ENCODE data around the gene ADH1A.

Gene ADH1A

DNA sequence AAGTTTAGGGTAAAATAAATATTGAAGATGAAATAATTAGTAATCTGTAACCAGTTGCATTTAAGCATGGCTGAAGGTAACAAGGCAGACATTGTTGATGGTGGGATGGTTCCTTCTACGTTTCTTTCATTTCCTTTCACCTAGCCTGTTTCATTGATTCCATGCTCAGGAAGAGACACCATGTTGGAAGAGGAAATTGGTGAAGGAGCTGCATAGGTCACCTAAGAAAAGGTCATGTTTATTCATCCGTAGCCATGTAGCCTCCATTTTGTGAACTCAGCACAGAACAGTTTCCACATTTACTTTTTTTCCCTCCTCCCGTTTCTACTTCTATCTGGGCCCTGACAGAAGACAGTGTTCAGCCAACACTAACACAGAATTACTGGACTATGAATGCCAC, 26.6 kb upstream of the ADH1A start:
- H3K4me1 ChIP-seq (ENCODE audit: insufficient read depth, low read length) = peaks cover 8% of the 10 kb centered on the region; the same call in 1 of the 2 replicates
- H3K36me3 ChIP-seq (ENCODE audit: insufficient read depth, low read depth, low read length) = no peaks in the 10 kb centered on the region
- no peak overlapping the region for H3K4me3 ChIP-seq (ENCODE audit: low read length)
- H3K9ac ChIP-seq (ENCODE audit: low read depth, low read length) = no peak overlapping the region
- no peaks in the 10 kb centered on the region for H3K27me3 ChIP-seq (ENCODE audit: insufficient read depth, low read length)
- H3K27ac ChIP-seq (ENCODE audit: low read length) = no peak overlapping the region
- no peaks in the 10 kb centered on the region for H3K9me3 ChIP-seq (ENCODE audit: insufficient read depth, low read depth, low read length)

DNA sequence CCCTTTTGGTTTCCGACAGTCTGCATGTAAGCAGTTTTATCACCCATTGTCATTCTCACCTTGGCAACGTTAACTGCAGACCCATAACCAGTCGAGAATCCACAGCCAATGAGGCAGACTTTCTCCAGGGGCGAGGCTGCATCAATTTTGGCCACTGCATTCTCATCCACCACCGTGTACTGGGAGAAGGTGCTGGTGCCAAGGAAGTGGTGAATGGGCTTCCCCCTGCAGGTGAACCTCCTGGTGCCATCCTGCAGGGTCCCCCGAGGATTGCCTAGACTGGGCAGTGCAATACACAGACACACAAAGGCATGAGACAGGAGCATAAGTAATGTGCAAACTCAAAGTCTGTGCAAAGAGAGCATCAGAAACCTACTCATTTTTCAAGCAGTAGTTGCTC, 25.1 kb upstream of the ADH1A start:
- no peaks in the 10 kb centered on the region for H3K36me3 ChIP-seq (ENCODE audit: insufficient read depth, low read depth, low read length)
- no peaks in the 10 kb centered on the region for H3K27me3 ChIP-seq (ENCODE audit: insufficient read depth, low read length)
- no peaks in the 10 kb centered on the region; the same call in 1 of the 2 replicates for H3K4me1 ChIP-seq (ENCODE audit: insufficient read depth, low read length)
- H3K4me3 ChIP-seq (ENCODE audit: low read length) = no peak overlapping the region
- no peaks in the 10 kb centered on the region for H3K9me3 ChIP-seq (ENCODE audit: insufficient read depth, low read depth, low read length)
- no peak overlapping the region for H3K27ac ChIP-seq (ENCODE audit: low read length)
- no peak overlapping the region for H3K9ac ChIP-seq (ENCODE audit: low read depth, low read length)

DNA sequence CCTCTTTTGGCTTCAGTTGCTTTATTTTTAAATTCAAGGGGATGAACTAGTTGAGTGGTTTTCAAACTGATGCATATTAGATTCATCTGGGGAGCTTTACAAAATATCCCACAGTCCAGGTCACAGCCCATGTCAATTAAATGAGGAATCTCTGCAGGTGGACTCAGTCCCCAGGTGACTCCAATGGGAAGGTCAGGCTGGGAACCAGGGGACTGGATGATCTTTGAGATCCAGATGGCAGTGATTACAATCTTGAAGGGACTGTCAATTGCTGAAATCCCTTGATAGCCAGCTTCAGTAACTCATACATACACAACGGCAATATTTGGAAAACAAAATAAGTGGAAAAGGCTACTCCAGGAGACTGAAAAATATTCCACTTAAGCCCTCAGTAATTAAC, 23.4 kb upstream of the ADH1A start:
- Histone ChIP-seq H3K27ac (ENCODE audit: low read length) (no peak overlapping the region), H3K36me3 (ENCODE audit: insufficient read depth, low read depth, low read length) (no peaks in the 10 kb centered on the region), H3K9ac (ENCODE audit: low read depth, low read length) (no peak overlapping the region)

DNA sequence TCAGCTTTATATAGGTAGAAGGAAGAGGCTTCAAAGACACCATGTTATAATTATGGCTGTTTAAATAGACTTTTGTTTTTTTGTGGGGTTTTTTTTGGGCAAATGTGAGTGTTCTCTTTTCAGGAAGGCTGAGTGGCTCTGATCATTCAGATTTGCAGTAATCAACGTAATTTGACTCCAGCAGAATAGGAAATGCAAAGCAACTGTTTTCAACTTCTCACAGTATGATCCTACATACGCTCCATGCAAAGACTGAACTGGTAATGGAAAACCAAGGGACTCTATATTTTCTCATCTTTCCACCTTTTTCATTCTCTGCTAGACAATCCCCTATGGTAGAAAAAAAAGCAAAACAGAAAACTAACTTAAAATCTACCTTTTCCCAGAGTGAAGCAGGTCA, 19.6 kb upstream of the ADH1A start:
- H3K27ac ChIP-seq (ENCODE audit: low read length) = no peak overlapping the region
- no peaks in the 10 kb centered on the region for H3K36me3 ChIP-seq (ENCODE audit: insufficient read depth, low read depth, low read length)
- no peaks in the 10 kb centered on the region for H3K27me3 ChIP-seq (ENCODE audit: insufficient read depth, low read length)
- no peak overlapping the region for H3K4me3 ChIP-seq (ENCODE audit: low read length)
- H3K9me3 ChIP-seq (ENCODE audit: insufficient read depth, low read depth, low read length) = no peaks in the 10 kb centered on the region
- H3K4me1 ChIP-seq (ENCODE audit: insufficient read depth, low read length) = peaks cover 14% of the 10 kb centered on the region
- H3K9ac ChIP-seq (ENCODE audit: low read depth, low read length) = no peak overlapping the region

More for the DNA sequence above, 23.4 kb upstream of the ADH1A start:
- Histone ChIP-seq H3K27me3 (ENCODE audit: insufficient read depth, low read length) (no peaks in the 10 kb centered on the region), H3K4me1 (ENCODE audit: insufficient read depth, low read length) (peaks cover 14% of the 10 kb centered on the region), H3K4me3 (ENCODE audit: low read length) (no peak overlapping the region), H3K9me3 (ENCODE audit: insufficient read depth, low read depth, low read length) (no peaks in the 10 kb centered on the region)

DNA sequence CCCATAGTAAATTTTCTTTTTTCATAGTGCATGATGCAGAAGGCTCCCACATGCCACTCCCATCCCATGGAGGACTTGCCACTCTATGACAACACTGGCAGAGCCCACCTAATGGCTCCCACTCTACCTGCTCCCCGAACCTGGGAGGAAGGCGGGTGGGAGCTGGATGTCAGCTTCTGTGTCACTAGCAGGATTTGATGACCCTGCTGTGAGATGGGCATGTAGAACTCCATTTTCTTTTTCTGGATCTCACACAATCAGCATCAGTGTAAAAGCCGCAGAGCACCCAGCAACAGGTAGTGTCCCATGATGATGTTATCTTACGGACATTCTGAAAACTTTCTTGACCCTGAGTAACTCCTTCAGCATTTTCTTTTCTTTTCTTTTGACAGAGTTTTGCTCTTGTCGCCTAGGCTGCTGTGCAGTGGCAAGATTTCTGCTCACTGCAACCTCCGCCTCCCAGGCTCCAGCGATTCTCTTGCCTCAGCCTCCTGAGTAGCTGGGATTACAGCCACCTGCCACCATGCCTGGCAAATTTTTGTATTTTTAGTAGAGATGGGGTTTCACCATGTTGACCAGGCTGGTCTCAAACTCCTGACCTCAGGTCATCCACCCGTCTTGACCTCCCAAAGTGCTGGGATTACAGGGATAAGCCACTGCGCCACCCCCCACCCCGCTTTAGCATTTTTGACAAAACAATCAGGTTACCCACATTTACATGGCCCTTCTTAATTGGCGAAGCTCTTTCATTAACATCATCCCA, 15.0 kb upstream of the ADH1A start:
- no peaks in the 10 kb centered on the region for H3K9me3 ChIP-seq (ENCODE audit: insufficient read depth, low read depth, low read length)
- H3K4me3 ChIP-seq (ENCODE audit: low read length) = no peak overlapping the region
- H3K27ac ChIP-seq (ENCODE audit: low read length) = no peak overlapping the region
- no peaks in the 10 kb centered on the region for H3K36me3 ChIP-seq (ENCODE audit: insufficient read depth, low read depth, low read length)
- H3K27me3 ChIP-seq (ENCODE audit: insufficient read depth, low read length) = no peaks in the 10 kb centered on the region
- H3K9ac ChIP-seq (ENCODE audit: low read depth, low read length) = no peak overlapping the region
- H3K4me1 ChIP-seq (ENCODE audit: insufficient read depth, low read length) = peaks cover 14% of the 10 kb centered on the region

DNA sequence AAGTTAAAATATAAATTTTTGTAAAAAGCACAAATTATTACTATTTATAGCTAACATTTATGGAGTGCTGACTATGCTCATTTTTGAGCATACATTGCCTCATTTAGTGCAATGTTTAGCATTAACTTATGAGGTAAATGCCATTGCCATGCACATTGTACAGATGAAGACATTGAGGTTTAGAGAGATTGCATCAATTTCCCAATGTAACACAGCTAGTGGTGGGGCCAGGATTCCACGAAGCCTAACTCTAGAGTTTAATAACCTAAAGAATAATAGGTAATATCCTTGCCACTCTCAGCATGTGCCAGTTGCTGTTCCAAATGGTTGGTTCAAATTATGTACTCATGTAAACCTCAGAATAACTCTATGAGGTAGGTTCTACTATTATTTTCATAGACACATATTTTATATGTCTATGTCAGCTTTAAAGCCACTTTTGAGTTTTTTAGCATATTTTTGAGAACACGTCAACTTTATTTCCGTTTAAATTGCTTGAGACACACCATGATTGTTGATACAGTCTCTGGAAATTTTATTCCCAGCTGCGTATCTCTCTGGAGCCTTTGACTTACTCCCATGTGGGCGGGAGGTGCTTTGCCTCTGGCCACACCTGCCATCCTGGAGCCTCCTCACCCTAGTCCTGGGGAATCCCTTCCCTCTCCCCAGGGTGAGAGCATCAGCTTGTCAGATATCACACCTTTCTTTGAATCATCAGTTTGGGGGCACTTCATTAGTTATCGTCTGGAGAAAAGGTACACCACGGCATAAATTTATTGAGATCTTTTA, 10.8 kb upstream of the ADH1A start:
- no peak overlapping the region for H3K27ac ChIP-seq (ENCODE audit: low read length)
- no peaks in the 10 kb centered on the region for H3K36me3 ChIP-seq (ENCODE audit: insufficient read depth, low read depth, low read length)
- no peaks in the 10 kb centered on the region; the same call in 1 of the 2 replicates for H3K9me3 ChIP-seq (ENCODE audit: insufficient read depth, low read depth, low read length)
- no peaks in the 10 kb centered on the region for H3K4me1 ChIP-seq (ENCODE audit: insufficient read depth, low read length)
- H3K4me3 ChIP-seq (ENCODE audit: low read length) = no peak overlapping the region
- no peaks in the 10 kb centered on the region for H3K27me3 ChIP-seq (ENCODE audit: insufficient read depth, low read length)
- no peak overlapping the region for H3K9ac ChIP-seq (ENCODE audit: low read depth, low read length)

DNA sequence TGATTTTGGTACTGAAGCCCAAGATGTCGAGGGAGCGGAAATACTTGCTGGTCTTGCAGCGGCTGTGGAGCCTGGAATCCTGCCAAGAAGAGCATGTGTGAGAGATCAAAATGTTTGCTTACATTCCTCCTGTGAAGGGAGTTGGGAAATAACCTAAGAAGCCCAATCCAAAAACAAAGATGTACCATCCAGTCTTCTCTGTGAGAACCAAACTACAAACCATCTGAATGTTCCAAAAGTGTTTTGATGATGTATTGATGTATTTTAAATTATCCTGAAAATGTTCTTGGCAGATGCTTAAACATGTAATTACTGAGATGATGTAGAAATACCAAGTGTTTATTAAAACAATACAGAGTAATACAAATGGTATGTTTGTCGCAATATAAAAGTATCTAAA, 10.1 kb upstream of the ADH1A start:
- H3K36me3 ChIP-seq (ENCODE audit: insufficient read depth, low read depth, low read length) = no peaks in the 10 kb centered on the region
- no peak overlapping the region for H3K4me3 ChIP-seq (ENCODE audit: low read length)
- no peak overlapping the region for H3K9ac ChIP-seq (ENCODE audit: low read depth, low read length)
- no peaks in the 10 kb centered on the region for H3K27me3 ChIP-seq (ENCODE audit: insufficient read depth, low read length)
- no peaks in the 10 kb centered on the region for H3K4me1 ChIP-seq (ENCODE audit: insufficient read depth, low read length)
- no peaks in the 10 kb centered on the region; the same call in 1 of the 2 replicates for H3K9me3 ChIP-seq (ENCODE audit: insufficient read depth, low read depth, low read length)
- no peak overlapping the region for H3K27ac ChIP-seq (ENCODE audit: low read length)

DNA sequence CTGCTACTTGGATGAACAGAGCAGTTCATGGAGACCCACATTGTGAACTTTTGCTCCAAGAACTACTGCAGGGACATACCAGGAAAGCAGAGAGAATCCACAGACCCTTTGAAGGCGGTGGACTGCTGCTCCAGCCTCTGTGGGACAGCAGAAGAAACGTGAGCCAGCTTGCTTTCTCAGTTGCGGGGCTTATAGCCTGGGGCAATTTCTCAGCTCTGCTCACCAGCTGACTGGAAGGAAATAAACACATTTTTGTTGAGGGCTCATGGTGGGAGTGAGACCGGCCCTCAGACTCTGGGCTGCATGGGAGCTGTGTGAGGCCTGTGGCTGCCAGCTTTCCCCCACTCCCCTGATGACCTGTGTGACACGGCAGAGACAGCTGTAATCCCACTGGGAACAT, 2.6 kb upstream of the ADH1A start:
- Histone ChIP-seq H3K27ac (ENCODE audit: low read length) (no peak overlapping the region), H3K27me3 (ENCODE audit: insufficient read depth, low read length) (no peaks in the 10 kb centered on the region), H3K4me3 (ENCODE audit: low read length) (no peak overlapping the region), H3K4me1 (ENCODE audit: insufficient read depth, low read length) (no peaks in the 10 kb centered on the region), H3K9ac (ENCODE audit: low read depth, low read length) (no peak overlapping the region), H3K9me3 (ENCODE audit: insufficient read depth, low read depth, low read length) (no peaks in the 10 kb centered on the region; the same call in none of the 2 replicates), H3K36me3 (ENCODE audit: insufficient read depth, low read depth, low read length) (no peaks in the 10 kb centered on the region)

DNA sequence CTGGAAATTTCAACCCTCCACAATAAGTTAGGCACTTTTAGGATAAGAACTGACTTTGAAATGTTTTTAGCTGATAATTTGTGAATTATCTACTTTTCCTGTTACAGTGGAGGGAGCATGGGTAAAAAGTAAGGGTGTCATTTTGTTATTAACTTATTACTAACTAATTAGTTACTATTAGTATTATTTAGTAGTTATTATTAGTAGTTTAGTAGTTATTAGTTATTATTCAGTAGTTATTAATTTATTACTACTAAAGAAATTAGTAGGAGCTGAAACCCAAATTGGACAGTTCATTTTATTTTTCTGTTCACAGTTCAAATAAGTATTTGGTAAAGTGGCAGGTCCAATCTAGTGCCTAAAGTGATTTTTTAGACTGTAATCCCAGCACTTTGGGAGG, 5.4 kb downstream of the ADH1A start:
- Histone ChIP-seq H3K4me1 (ENCODE audit: insufficient read depth, low read length) (no peaks in the 10 kb centered on the region), H3K36me3 (ENCODE audit: insufficient read depth, low read depth, low read length) (no peaks in the 10 kb centered on the region), H3K27me3 (ENCODE audit: insufficient read depth, low read length) (no peaks in the 10 kb centered on the region), H3K4me3 (ENCODE audit: low read length) (no peak overlapping the region), H3K9ac (ENCODE audit: low read depth, low read length) (no peak overlapping the region), H3K27ac (ENCODE audit: low read length) (no peak overlapping the region), H3K9me3 (ENCODE audit: insufficient read depth, low read depth, low read length) (no peaks in the 10 kb centered on the region)

DNA sequence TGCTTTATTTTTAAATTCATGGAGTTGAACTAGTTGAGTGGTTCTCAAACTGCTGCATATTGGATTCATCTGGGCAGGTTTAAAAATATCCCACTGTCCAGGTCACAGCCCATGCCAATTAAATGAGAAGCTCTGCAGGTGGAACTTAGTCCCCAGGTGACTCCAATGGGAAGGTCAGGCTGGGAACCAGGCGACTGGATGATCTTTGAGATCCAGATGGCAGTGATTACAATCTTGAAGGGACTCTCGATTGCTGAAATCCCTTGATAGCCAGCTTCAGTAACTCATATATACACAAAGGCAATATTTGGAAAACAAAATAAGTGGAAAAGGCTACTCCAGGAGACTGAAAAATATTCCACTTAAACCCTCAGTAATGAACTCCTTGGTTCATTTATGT, 8.1 kb downstream of the ADH1A start:
- no peak overlapping the region for H3K9ac ChIP-seq (ENCODE audit: low read depth, low read length)
- H3K27me3 ChIP-seq (ENCODE audit: insufficient read depth, low read length) = no peaks in the 10 kb centered on the region
- no peaks in the 10 kb centered on the region for H3K9me3 ChIP-seq (ENCODE audit: insufficient read depth, low read depth, low read length)
- no peaks in the 10 kb centered on the region for H3K36me3 ChIP-seq (ENCODE audit: insufficient read depth, low read depth, low read length)
- H3K27ac ChIP-seq (ENCODE audit: low read length) = no peak overlapping the region
- no peak overlapping the region for H3K4me3 ChIP-seq (ENCODE audit: low read length)
- H3K4me1 ChIP-seq (ENCODE audit: insufficient read depth, low read length) = no peaks in the 10 kb centered on the region; the same call in 1 of the 2 replicates

DNA sequence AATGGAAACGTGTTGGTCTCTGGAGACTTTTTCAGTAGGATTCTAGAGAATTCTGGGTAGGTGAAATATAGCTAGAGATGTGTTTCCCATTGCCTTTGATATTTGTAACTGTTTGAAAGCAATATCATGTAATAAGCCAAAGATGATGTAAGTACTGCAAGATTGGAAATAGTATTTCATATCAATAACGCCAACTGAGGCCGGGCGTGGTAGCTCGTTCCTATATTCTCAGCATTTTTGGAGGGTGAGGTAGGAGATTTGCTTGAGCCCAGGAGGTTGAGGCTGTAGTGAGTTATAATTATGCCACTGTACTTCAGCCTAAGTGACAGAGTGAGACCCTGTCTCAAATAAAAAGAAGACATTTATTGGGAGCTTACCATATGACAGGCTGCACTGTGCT, 9.5 kb downstream of the ADH1A start:
- no peak overlapping the region for H3K9ac ChIP-seq (ENCODE audit: low read depth, low read length)
- H3K27me3 ChIP-seq (ENCODE audit: insufficient read depth, low read length) = no peaks in the 10 kb centered on the region
- H3K4me1 ChIP-seq (ENCODE audit: insufficient read depth, low read length) = no peaks in the 10 kb centered on the region; the same call in 1 of the 2 replicates
- no peak overlapping the region for H3K27ac ChIP-seq (ENCODE audit: low read length)
- no peak overlapping the region for H3K4me3 ChIP-seq (ENCODE audit: low read length)
- no peaks in the 10 kb centered on the region for H3K36me3 ChIP-seq (ENCODE audit: insufficient read depth, low read depth, low read length)
- H3K9me3 ChIP-seq (ENCODE audit: insufficient read depth, low read depth, low read length) = no peaks in the 10 kb centered on the region

DNA sequence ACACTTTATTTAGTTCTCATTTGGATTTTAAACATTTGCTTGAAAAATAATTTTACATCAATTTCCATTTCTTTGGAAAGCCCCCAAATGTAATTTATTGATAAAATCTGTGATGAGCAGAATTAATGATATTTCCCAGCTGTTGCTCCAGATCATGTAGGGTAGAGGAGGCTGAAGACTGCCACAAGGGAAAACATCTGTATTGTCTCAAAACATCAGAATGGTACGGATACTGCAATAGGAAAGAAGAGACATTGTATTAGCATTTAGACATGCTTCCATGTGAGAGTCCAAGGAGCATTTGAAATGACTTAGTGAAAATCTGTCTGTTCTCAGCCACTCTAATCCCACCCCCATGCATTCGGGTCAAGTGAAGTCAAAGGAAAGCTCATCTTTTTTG, 14.4 kb downstream of the ADH1A start:
- no peaks in the 10 kb centered on the region for H3K36me3 ChIP-seq (ENCODE audit: insufficient read depth, low read depth, low read length)
- H3K9ac ChIP-seq (ENCODE audit: low read depth, low read length) = no peak overlapping the region
- no peaks in the 10 kb centered on the region; the same call in 1 of the 2 replicates for H3K4me1 ChIP-seq (ENCODE audit: insufficient read depth, low read length)
- no peak overlapping the region for H3K27ac ChIP-seq (ENCODE audit: low read length)
- no peaks in the 10 kb centered on the region for H3K9me3 ChIP-seq (ENCODE audit: insufficient read depth, low read depth, low read length)
- H3K27me3 ChIP-seq (ENCODE audit: insufficient read depth, low read length) = no peaks in the 10 kb centered on the region
- no peak overlapping the region for H3K4me3 ChIP-seq (ENCODE audit: low read length)

Data from iPS-20b (cell line).